NB4 (cell line): ENCODE measurements around the gene MIER3.

Source experiments
- DNase-seq: peaks from one replicate; pipeline ENCODE4 v3.0.0; 2010; ENCODE audit warnings: low read depth
- H3K4me3 ChIP-seq: one replicate; pipeline ENCODE4 v1.5.1; 2011; ENCODE audit warnings: mild to moderate bottlenecking, low read depth, low read length, moderate library complexity
- MYC ChIP-seq: IDR thresholded peaks from 2 replicates; pipeline ENCODE4 v1.6.1; 2011; ENCODE audit warnings: low read depth, low read length
- POLR2A ChIP-seq: IDR thresholded peaks from 2 replicates; pipeline ENCODE4 v1.6.1; 2011; ENCODE audit warnings: mild to moderate bottlenecking; ENCODE audit not compliant: insufficient read length; ENCODE audit errors: extremely low read depth
- TF ChIP-seq, protein P1 (sequence below): IDR thresholded peaks from one replicate; pipeline ENCODE4 v1.5.1; 2012; ENCODE audit warnings: low read depth, low read length
- TF ChIP-seq, protein P2 (sequence below): IDR thresholded peaks from 2 replicates; pipeline ENCODE4 v1.6.1; 2011; ENCODE audit warnings: low read depth, low read length

Gene MIER3

DNA sequence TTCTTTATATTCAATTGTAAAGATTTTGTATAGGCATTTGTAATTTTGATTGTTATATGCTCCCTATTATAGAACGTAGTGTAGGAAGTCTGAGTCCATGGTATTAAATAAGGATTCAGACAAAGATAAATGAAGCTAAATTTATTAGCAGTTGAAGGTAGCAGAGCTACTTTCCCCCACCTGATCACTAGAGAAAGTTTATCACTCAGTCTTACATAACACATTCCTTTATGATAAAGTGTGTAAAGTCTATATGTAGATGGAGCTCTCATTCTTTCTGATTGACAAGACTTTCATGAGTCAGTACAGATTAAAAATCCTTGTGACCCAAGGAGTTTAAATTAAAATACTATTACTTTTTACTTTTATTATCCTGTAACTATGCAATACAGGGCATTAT is 2.3 kb upstream of the MIER3 start:
- TF ChIP-seq POLR2A, result no peak
- no peak for TF ChIP-seq MYC
- TF ChIP-seq, protein P1, sequence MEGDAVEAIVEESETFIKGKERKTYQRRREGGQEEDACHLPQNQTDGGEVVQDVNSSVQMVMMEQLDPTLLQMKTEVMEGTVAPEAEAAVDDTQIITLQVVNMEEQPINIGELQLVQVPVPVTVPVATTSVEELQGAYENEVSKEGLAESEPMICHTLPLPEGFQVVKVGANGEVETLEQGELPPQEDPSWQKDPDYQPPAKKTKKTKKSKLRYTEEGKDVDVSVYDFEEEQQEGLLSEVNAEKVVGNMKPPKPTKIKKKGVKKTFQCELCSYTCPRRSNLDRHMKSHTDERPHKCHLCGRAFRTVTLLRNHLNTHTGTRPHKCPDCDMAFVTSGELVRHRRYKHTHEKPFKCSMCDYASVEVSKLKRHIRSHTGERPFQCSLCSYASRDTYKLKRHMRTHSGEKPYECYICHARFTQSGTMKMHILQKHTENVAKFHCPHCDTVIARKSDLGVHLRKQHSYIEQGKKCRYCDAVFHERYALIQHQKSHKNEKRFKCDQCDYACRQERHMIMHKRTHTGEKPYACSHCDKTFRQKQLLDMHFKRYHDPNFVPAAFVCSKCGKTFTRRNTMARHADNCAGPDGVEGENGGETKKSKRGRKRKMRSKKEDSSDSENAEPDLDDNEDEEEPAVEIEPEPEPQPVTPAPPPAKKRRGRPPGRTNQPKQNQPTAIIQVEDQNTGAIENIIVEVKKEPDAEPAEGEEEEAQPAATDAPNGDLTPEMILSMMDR, result no peak
- TF ChIP-seq, protein P2, sequence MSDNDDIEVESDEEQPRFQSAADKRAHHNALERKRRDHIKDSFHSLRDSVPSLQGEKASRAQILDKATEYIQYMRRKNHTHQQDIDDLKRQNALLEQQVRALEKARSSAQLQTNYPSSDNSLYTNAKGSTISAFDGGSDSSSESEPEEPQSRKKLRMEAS, result no peak
- no peak for DNase-seq

DNA sequence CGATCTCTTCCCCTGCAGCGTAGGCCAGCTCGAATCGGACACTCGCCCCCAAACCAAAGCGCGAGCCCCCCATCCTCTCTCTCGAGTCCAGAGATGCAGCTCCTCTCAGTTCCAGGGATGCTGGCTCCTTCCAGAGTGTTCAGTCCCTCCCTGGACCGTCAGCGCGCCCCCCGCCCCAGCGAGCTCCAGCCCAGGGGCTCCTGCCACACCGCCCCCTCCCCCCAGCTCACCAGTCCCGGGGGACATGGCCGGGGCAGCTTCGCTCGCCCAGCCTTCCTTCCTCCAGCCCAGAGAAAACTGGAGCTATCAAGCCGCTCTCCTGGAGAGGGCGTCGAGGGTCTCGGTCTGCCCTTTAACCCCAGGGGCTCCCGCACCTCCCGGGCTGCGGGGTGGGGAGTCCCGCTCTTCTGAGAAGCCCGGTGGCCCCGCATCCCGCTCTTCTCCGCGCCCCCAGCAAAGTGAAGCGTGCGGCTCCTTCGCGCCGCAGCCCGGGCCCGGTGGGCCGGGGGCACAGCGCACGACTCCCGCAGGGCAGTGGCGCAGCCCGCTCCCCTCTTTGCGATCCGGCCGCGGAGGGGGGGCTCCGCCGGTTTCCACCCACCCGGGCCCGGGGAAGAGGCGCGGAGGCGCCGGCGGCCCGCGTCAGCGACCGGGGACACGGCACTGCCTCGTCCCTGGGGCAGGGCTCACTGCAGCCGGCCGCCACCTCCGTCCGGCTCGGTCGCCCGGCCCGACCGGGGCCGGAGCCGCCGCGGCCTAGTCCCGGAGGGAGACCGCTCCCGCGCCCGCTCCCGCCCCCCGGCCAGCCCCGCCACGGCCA is 587 bp downstream of the MIER3 start:
- peak overlapping the region; percentile 61 for H3K4me3 ChIP-seq
- DNase-seq, result peak; percentile 72
- TF ChIP-seq, protein P2, result no peak
- TF ChIP-seq, protein P1, result no peak
- peak; percentile 1 for TF ChIP-seq POLR2A
- TF ChIP-seq MYC, result no peak

More for the DNA sequence above, 2.3 kb upstream of the MIER3 start:
- no peak overlapping the region for H3K4me3 ChIP-seq

DNA sequence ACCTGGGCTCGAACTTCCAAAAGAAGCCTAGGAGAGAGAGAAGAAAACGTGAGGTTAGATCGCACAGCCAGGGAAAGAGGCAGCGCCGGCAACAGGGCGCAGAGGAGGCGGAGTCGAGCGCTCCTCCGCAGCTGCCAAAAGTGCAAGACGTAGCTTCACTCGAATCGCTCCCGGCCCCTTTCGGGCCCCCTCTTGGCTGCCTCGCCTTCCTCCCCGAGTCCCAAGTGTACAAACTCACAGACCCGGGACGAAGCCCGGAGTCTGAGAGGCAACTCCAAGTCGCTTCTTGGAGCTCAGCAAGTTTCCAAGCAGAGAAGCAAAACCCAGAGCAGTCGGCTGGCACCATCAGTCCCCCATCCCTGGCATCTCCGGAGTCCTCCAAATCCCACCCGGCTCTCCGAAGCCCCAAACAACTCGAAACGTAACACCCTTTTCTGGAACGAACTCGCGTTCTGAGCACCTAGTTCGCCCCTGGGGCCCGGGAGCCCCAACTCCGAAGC is 1.2 kb downstream of the MIER3 start:
- TF ChIP-seq MYC (no peak), POLR2A (no peak)
- TF ChIP-seq, protein P1, result no peak
- TF ChIP-seq, protein P2, result no peak
- DNase-seq, result peak; percentile 86
- H3K4me3 ChIP-seq, result peak overlapping the region; percentile 61

DNA sequence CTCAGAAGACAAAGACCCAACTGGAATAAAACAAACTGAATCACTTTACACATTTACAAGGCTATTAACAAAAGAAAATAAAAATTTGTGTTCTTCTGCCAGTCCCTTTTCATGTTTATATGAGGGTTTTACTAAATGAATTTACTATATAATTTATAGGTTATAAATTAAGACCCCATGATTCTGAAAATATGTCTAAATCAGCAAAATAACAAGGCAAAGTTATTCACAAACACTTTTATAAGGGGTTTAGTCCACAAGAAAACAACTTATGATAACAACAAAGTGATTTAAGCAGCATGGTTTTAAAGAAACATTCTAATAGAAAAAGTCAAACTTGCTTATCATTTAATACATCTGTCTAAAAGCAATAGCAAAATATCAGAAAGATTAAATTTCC is 4.9 kb downstream of the MIER3 start:
- TF ChIP-seq, protein P2, result no peak
- no peak for DNase-seq
- no peak overlapping the region for H3K4me3 ChIP-seq

DNA sequence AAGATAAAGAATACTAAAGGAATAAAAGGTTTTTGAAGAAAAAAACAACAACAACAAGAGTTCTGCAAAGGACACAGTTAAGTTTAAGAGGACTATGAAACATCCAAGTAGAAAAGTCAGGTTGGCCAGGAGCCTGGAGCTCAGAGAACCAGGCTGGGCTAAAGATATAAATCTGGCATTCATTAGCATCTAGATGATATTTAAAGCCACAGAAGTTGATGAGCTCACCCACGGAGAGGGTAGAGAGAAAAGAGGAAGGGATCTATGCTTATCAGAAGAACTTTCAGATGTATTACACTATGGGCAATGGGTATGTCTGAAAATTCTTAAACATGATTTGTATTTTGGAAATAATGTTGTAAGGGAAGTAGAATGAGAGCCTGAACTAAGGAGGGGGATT is 9.9 kb downstream of the MIER3 start:
- DNase-seq, result peak; percentile 7
- TF ChIP-seq POLR2A, result no peak
- TF ChIP-seq MYC, result no peak
- TF ChIP-seq, protein P2, result no peak
- TF ChIP-seq, protein P1, result no peak
- H3K4me3 ChIP-seq, result no peak overlapping the region

DNA sequence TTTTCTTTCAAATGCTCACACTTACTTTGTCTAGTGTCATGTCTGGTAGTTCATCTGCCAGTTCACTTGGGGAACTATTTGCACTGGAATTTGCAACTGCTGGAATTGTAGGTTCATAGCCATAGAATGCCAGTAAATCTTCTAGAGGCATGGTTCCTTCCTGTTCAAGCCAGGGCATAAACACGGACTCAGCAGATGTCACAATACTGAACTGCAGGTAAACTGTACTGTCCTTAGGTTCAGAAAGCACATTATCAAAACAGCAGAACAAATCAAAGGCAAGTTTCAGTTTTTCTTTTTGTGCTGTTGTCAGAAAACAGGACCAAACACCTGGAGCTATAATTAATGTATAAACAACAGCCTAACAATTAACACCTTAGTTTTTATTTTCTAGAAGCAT is 13.1 kb downstream of the MIER3 start:
- H3K4me3 ChIP-seq, result no peak overlapping the region
- TF ChIP-seq, protein P2, result no peak
- TF ChIP-seq MYC (no peak), POLR2A (no peak)
- TF ChIP-seq, protein P1, result no peak
- DNase-seq, result no peak
